Left cardiac atrium (tissue), 4 donors: ENCODE data around the gene PIKFYVE. TPM values are rescaled to one million over a fixed set of nuclear protein-coding genes. Genes with fewer than 3 reads are reported as not detected.
A peak's percentile ranks its signal among the peaks of the same experiment; 100 is the strongest.
"Not testable (repeated sequence)": the region's sequence is repeated elsewhere in the genome, so short reads cannot be mapped to it uniquely, and the experiment has no call there.

ENCODE experiments used
- ATAC-seq, 2 donors: fragments of 200-7000 bp; cut with Tn5 transposase; one replicate each; pipeline ENCODE4 v1.9.1; 2020; ENCODE audit warnings: mild to moderate bottlenecking in 2 of 2, moderate library complexity in 2 of 2
- DNase-seq: peaks from one replicate; pipeline ENCODE4 v3.0.0-alpha.2; 2020
- intact Hi-C, 2 donors: fragments of 100-400 bp; cut with DNase I; formaldehyde crosslinking; loops; one replicate each; pipeline versions ENCODE4 v1.14.1 to v1.15.1; 2022 to 2023
- total RNA-seq, 2 donors: library from RNA; stranded (reverse); fragmentation: NEBNext Ultra II Directional; extraction: Animal tissue kit (Norgen Biotek cat#: 25700); gene quantifications; one replicate each; pipeline ENCODE4 v1.2.1, GENCODE V29; 2021
- donor health status: DM: no; HTN: yes; CAD: no.
- donor health status: DM: no; HTN: yes; CAD: no; lungs with severe emphysema.
- donor health status: DM: yes; HTN: yes; CAD: no.
- donor health status: Dilated cardiomyopathy.

Gene PIKFYVE
- total RNA-seq, 2 donors from 2014 or later: 17.2 to 18.6 TPM

DNA sequence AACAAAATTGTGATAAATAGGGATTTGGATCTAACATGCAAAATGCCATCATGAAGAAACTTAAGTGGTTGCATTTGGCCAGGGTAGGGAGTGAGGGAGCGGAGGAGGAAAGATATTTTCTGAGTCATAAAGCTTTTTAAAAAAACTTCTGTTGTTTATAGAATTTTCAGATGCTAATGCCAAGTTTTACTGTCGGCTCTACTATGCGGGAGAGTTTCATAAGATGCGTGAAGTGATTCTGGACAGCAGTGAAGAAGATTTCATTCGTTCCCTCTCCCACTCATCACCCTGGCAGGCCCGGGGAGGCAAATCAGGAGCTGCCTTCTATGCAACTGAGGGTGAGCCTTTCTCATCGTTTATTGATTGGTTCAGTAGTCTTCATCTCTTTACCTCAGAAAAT, 84.6 kb downstream of the PIKFYVE start:
- intact Hi-C loops: no loop called here
- ATAC-seq: peak in 1 of 2 donors; percentile 61
- no peak for DNase-seq

DNA sequence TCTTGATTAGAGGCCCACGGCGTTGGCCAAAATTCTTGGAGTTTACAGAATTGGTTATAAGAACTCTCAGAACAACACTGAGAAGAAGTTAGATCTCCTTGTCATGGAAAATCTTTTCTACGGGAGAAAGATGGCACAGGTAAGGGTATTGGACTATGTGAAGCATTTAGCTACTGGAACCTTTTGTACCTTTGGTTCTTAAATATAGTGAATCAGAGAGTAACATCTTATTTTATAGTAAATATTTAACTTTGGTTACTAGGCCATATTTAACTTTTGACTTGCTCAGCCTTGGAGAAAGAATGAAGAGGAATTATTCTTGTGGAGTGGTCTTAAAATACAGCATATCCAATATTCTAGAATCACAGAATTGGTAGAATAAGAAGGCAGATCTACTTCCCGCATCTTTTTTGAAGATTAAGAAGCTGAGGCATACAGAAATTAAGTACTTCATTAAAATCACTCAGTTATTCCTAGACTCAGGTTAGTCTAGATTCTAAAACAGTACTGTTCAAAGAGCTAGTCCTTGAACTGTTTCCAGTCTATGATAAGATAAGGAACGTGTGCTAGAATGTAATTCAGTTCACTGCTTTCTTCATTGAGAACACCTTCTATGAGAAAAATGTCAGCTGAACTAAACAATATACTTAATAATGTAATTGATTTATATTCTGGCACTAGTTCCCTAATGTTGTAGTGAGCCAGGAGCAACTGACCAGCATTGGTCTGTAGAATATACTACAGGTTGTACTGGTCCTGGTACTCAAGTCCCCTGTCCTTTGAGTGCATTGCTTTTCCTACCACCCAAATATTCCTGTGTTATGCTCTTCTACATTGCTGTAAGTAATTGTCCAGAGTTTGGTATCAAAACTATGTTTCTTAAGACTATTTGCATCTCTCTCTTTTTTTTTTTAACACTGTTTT, 86.9 kb downstream of the PIKFYVE start:
- ATAC-seq (no peak), DNase-seq (no peak)
- intact Hi-C loops: no loop called here

DNA sequence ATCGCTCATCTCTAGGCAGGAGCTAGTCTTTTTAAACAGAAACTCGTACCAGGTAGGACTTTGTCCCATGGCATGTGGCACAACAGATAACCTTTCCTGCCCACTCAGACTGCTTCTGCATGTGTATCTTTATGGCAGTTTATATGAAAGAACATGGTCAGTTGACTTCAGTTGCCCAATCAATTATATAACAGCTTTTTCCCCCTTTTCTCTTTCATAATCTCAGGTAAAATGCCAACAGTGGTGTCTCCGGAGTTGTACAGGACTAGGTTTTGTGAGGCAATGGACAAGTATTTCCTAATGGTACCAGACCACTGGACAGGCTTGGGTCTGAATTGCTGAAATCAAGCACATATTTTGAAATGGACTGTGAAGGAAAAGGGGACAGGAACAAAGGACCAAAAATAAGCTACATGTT, 88.9 kb downstream of the PIKFYVE start:
- intact Hi-C loops: no loop called here
- DNase-seq (no peak), ATAC-seq (peak in 1 of 2 donors; percentile 81)

DNA sequence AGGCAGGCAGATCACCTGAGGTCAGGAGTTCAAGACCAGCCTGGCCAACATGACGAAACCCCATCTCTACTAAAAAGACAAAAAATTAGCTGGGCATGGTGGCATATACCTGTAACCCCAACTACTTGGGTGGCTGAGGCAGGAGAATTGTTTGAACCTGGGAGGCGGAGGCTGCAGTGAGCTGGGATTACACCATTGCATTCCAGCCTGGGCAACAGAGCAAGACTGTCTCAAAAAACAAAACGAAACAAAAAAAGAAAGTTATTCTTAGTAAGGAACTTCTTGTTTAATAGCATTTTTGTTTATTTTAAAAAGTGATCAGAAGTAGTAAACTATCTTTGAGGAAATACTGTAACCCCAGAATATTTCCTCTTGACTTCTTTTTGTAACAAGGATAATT, 90.4 kb downstream of the PIKFYVE start:
- intact Hi-C loops: not testable (repeated sequence)

DNA sequence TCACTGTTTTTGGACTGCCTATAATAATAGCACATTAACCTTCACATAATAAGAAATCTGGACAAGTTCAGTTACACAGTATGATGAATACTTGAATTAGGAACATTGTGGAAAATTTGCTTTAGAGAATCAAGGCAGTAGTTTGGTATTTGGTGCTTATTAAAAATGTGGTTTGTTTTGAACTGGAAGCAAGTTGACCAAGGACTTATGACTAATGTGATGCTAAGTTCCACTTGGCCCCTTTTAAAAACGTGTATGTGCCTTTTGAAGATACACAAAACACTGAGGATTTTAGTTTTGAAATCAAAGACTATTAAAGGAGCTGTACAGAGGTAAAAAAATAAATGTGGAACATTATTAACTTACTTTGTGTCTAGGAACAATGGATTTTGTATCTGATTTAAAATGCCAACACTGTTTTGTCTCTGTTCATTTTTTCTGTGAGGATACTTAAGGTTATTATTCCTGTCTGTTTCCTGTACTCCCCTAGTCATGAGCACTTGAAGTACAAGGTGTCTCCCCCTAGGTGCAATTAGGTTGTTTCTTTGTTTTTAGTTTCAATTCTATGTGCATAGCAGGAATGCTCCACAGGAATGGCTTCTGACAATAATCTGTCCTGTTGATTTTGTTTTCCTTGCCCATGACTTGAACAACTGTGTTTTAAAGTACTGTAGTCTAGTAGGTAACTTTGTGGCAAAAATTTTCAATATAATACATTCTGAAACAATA, 91.0 kb downstream of the PIKFYVE start:
- DNase-seq (no peak), ATAC-seq (no peak)
- intact Hi-C loops: no loop called here

More for the DNA sequence above, 90.4 kb downstream of the PIKFYVE start:
- ATAC-seq, DNase-seq: not testable (repeated sequence)

DNA sequence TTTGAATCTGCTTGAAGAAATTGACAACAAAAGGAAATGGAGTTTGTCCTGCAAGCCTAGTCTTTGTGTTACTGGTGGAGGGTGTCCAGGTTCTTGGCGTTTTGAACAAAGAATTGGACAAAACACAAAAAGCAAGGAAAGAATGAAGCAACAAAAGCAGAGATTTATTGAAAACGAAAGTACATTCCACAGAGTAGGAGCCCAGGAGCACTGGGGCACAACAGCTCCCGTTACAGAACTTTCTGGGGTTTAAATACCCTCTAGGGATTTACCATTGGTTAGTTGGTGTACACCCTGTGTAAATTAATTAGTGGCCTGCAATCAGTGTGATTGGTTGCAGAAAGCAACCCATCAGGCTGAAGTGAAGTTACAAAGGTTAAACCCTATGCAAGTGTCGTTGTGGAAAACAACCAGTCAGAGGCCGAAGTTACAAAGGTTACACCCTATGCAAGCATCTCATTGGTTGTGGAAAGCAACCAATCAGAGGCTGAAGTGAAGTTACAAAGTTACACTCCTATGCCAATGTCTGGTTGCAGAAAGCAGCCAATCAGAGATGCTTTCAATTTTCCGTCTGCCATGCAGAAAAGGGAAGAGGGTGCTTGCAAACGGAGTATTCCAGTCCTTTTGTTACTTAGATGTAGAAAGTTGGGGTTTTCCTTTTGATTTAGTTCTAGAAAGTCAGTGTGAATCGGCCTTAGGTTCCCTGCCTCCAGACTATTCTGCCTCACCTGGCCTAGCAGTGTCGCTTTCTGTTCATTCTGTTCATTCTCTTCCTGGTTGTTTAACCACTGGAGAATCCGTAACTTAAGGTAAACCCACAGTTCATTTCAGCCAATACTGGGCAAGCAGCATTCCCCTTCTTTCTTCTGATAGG, 92.9 kb downstream of the PIKFYVE start:
- ATAC-seq: no peak

DNA sequence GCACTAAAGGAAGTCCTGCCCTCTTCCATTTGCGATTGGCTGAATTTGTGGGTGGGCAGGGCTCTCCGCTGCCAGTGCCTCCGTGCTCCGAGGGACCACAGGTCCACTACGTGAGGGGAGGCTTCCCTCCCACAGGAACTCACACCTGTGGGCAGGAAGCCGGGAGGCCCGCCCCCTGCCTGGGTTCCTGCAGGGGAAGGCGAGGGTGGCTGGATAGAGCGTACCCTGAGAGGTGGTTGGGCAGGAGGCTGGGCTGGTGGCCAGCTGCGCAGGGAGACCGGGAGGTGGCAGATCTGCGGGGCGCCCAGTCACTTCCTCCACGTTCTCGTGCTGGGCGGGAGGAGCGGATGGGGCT, 93.6 kb downstream of the PIKFYVE start:
- no peak for DNase-seq
- ATAC-seq: peak; percentile 54 to 55

More for the DNA sequence above, 92.9 kb downstream of the PIKFYVE start:
- DNase-seq: no peak
- intact Hi-C loops: no loop called here

DNA sequence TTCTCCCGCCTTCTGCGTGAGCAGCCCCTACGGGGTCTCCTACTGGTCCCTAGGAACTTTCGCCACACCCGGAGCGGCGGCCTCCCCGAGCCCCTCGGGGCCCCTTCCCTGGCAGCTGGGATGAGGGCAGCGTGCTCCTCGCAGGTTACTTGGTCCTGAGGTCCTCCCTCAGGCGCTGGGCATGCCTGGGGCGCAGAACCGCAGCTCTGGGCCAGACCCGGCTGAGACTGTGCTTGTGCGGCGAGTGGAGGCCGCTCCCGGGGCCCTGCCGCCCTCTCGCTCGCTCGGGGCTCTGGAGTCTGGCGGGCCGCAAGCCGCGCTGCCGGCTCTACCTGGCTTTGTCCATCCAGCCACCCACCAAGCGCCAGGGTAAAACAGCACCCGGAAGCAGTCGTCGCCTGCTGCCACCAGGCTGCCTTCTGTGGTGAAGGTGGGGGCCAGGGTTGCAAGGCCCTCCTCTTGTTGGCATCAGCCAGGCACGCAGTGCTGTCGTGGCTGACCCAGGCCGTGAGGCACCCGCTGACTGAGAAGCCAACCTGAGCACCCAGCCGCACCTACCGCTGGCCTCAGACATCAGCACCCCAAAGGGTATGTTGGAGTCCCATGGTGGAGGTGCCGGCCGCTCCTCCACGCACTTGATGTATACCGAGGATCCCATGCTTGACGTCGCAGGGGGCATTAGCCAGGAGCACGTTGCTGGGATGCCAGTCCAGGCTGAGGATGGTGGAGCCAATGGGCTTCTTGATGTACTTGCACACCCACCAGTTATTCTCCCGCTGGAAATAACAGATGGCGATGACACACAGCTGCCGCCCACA, 94.4 kb downstream of the PIKFYVE start:
- intact Hi-C loops: no loop called here
- peak in 1 of 2 donors; percentile 36 for ATAC-seq
- no peak for DNase-seq

More for the DNA sequence above, 93.6 kb downstream of the PIKFYVE start:
- intact Hi-C loops: no loop called here

DNA sequence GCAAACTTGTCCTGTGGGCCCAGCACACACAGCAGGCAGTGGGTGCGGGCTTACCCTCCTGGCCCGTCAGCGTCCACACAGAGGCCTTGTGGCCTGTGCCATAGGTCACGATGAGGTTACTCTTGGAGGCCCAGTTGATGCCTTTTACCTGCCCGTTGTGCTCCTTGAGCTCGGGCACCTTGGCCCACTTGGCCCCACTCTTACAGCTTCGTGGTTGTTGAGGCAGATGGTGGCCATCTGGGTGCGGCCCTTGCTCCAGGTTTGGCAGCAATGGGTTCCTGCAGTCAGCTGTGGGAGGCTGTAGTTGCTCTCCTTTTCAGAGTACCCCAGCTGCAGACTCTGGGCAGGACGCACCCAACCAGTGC, 95.0 kb downstream of the PIKFYVE start:
- ATAC-seq: no peak
- DNase-seq: no peak
- intact Hi-C loops: no loop called here

DNA sequence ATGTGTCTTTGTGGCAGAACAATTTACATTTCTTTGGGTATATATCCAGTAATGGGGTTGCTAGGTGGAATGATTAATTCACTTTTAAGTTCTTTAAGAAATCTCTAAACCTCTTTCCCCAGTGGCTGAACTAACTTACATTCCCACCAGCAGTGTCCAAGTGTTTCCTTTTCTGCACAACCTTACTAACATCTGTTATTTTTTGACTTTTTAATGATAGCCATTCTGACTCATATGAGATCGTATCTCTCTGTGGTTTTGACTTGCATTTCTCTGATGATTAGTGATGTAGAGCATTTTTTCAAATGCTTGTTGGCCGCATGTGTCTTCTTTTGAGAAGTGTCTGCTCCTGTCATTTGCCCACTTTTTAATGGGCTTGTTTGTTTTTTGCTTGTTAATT, 97.4 kb downstream of the PIKFYVE start:
- no peak for ATAC-seq
- no peak for DNase-seq
- intact Hi-C loops: no loop called here

DNA sequence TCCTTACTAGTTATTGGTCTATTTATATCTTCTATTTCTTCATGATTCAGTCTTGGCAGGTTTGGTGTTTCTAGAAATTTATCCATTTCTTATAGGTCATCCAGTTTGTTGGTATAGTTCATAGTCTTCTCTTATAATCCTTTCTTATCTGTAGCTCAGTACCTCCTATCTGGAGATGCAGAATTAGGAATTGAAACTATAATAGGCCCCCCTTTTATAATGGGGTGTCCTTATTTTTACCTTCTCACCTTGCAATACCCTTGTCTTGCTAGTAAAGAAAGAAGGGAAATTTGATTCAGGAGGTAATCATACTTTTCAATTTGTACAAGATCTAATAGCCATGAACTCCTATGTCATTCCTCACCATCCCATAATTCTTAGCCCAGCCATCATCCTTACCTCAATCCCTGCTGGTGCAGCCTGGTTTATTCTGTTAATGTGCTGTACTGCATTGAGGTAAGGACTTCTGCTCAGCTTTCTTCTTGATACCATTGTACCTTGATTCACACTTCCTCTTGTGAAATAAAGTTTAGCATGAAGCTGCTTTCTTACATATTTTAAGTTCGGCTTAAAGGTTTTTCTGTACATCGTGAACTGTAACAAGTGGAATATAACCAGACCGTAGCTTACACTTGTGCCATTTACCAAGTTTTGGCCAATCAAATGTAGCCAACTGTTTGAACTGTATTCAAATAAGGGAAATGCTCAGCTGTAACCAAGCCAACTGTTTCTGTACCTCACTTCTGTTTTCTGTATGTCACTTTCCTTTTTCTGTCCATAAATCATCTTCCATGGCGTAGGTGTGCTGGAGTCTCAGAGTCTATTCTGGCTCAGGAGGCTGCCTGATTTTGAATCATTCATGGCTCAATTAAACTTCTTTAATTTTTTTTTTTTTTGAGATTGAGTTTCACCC, 100.4 kb downstream of the PIKFYVE start:
- intact Hi-C loops: no loop called here
- ATAC-seq (no peak), DNase-seq (no peak)

DNA sequence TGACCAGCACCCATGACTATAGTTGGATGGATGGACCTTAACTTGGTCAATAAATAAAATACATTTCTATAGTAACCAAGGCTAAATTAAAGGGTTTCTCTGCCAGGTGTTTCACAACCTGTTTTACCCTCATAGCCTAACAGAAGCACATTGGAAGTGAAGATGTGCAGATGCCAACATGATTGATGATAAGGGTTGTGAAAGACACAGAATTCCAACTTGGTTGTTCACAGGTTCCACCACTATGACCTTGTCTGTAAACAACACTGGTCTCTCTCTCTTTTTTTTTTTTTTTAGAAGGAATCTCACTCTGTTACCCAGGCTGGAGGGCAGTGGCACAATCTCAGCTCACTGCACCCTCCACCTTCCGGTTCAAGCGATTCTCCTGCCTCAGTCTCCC, 103.0 kb downstream of the PIKFYVE start:
- ATAC-seq (peak in 1 of 2 donors; percentile 68), DNase-seq (no peak)
- intact Hi-C loops: no loop called here

DNA sequence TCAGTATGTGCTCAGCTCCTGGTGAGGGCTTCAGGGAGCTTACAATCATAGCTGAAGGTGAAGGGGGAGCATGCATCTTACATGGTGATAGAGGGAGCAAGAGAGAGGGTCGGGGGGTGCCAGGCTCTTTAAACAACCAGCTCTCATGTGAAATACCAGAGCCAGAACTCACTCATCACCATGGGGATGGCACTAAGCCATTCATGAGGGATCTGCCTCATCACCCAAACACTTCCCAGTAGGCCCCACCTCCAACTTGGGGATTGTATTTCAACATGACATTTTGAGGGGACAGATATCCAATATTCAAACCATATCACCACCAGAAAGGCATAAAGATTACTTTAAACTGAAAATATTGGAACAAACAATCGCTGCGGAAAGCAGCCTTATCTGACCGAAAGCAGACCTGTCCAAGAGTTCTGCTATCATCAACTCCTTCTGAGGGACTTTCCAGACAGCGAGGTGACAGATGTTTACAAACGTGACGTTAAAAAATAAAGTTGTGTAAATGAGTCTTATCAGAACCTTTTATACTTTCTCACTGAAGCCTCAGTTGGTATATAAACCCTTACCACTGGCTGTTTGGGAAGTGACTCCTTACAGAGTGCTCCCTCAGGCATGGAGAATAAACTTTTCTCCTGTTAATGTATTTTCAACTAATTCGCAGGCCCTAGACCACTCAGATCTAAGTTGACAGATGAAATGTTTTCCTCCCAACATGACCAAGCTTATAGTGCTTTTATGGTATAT, 105.0 kb downstream of the PIKFYVE start:
- intact Hi-C loops: no loop called here
- DNase-seq (no peak), ATAC-seq (no peak)

DNA sequence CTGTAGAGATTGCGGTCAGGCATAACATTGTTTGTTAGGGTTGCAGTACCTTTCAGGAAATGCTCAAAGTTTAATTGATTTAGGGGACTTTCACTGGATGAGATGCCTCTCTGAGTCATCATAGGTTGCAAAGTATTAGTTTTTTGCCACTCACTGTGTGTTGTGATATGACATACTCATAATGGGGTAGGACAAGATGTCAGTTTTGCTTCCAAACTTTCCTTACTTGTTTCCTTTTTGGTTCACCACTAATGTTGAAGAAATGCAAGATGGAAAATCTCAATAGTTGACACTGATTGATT, 105.5 kb downstream of the PIKFYVE start:
- no peak for DNase-seq
- intact Hi-C loops: no loop called here
- no peak for ATAC-seq

DNA sequence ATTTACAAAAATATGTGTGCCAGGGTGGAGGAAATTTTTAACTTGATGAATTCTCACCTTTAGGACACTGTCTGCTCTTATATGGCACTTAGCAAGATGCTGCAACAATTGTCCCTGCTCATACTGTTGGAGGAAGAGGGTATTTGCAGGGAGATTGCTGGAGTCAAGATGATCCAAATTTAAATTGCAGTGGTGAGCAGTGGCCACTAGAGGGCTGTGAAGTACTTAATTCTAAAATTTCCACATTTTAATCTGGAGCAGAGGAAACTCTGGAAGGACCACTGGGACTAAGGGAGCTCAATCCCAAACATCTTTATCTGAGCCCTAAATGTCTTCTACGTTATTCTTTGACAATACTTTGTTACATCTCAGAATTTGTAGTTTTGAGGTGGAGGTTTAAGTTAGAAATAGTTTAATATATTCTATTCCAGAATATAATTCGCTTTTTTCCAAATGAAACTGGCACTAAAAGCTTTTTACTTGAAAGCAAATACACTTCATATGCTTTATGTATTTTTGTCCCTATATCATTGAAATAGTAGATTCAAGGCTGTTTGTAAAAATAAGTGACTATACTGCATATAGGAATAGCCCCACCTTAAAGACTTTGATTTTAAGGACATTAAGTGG, 107.5 kb downstream of the PIKFYVE start:
- intact Hi-C loops: no loop called here
- ATAC-seq (peak in 1 of 2 donors; percentile 36), DNase-seq (no peak)

DNA sequence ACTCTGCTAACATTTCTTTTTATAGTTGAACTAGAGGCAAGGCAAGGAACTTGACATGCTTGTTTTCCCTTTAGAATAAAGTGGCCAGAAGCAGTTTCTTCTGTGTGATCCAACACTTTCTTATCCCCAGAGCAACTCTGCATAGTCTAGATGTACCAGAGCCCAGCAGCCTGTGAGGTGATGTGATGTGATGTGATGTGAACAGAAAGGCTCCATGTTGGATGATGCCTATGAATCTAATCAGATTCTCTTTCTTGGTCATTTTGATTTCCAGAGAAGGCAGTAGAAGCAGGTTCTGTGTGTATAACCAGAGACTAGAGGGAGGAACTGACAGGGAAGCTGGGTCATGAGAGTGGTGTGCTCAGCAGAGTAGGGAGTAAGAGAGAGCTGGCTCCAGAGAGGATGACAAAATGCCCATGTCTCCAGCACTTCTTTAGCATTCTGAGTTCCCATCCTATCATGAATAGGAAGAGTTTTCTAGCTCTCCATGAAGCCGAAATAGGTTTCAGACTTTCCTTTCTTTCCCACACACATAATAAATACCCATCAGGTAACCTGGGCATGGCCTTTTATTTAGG, 109.5 kb downstream of the PIKFYVE start:
- ATAC-seq (no peak), DNase-seq (no peak)
- intact Hi-C loops: no loop called here
